ENCODE data around the gene PAMR1. TPM values are rescaled to one million over a fixed set of nuclear protein-coding genes. Genes with fewer than 3 reads are reported as not detected.
"Not testable (repeated sequence)": the region's sequence is repeated elsewhere in the genome, so short reads cannot be mapped to it uniquely, and the experiment has no call there.

PAMR1 gene, protein sequence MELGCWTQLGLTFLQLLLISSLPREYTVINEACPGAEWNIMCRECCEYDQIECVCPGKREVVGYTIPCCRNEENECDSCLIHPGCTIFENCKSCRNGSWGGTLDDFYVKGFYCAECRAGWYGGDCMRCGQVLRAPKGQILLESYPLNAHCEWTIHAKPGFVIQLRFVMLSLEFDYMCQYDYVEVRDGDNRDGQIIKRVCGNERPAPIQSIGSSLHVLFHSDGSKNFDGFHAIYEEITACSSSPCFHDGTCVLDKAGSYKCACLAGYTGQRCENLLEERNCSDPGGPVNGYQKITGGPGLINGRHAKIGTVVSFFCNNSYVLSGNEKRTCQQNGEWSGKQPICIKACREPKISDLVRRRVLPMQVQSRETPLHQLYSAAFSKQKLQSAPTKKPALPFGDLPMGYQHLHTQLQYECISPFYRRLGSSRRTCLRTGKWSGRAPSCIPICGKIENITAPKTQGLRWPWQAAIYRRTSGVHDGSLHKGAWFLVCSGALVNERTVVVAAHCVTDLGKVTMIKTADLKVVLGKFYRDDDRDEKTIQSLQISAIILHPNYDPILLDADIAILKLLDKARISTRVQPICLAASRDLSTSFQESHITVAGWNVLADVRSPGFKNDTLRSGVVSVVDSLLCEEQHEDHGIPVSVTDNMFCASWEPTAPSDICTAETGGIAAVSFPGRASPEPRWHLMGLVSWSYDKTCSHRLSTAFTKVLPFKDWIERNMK
- polyA plus RNA-seq (2014; cell fraction: cytosol; rRNA removed): 0.05 and 0.50 TPM in 2 replicates
- polyA plus RNA-seq (2014; cell fraction: nucleus; rRNA removed): not detected in 2 replicates

DNA sequence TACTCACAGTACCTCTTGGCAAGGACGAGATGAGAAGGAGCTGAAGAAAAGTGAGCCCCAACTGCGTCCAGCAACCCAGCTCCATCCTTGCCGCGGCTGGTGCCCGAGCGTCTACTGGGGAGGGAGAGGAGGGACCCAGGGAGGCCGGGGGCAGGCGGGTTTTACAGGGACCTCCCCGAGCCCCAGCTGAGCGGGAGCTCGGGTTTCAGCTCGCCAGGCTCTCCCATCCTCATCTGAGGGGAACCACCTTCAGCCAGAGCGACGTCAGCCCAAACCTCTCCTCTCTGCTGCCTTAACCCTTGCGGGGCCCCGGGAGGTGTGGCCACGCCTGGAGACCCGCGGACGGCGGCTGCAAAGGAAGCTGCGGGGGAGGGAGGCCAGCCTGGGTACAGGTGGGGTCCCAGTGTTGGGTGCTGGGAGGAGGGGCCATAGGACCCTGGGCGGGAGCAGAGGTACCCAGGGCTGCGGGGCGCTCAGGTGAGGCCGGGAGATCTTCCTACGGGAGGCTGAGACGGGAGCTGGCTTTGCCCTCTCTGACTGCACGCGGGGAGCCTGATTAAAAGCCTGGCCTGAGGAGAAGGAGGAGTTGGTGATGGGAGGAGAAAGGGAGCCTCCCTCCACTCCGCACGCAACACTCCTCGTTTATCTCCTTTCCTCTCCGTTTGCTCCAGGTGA is at the start of gene PAMR1:
PAMR1 (minus strand) TSS at position 116 of the 675 bp plus-strand sequence; CDS start at position 85, 31 bp downstream.
- DNase-seq (ENCODE audit: low spot score): peak; percentile 39

DNA sequence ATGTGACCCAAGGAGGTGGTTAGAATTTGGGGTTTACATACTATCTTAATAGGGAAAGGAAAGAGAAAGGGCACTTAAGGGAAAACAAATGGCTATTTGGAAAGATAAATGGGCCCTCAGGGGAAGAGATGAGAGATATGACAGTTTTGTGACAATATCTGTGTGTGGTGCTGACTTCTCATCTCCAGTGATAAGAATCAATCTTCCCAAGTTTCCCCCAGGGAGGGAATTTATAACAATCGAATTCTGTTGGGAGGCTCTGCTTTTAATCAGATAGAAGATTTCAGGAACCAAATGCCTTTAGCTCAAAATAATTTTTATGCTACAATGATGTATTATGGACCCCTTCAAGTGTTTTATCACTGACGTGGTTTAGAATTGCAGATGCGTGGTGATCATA is 46.3 kb upstream of the PAMR1 start:
- DNase-seq (ENCODE audit: low spot score): peak; percentile 36

DNA sequence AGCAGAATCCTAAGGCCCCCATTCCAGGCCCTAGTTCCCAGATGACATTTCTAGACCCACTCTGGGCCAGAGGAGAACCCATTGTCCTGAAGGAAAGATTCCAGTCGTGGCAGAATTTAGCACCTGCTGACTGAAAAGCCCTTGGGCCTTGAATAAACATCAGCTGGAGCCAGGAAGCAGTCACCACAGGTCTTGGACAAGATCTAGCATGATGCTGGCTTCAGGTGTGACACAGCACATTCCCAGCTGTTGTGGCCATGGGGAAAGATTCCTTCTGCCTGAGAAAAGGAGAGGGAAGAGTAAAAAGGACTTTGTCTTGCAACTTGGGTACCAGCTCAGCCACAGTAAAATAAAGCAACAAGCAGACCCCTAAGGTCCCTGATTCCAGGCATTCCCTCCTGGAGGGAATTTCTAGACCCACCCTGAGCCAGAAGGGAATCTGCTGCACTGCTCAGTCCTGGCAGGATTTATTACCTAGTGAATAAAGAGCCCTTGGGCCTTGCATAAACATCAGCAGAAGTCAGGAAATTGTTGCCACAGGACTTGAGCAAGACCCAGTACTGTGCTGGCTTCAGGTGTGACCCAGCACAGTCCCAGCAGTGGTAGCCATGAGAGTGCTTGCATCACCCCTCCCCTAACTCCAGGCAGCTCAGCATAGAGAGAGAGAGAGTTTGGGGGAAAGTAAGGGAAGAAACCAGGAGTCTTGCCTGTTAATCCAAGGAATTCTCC is 42.5 kb upstream of the PAMR1 start:
- no peak for DNase-seq (ENCODE audit: low spot score)

DNA sequence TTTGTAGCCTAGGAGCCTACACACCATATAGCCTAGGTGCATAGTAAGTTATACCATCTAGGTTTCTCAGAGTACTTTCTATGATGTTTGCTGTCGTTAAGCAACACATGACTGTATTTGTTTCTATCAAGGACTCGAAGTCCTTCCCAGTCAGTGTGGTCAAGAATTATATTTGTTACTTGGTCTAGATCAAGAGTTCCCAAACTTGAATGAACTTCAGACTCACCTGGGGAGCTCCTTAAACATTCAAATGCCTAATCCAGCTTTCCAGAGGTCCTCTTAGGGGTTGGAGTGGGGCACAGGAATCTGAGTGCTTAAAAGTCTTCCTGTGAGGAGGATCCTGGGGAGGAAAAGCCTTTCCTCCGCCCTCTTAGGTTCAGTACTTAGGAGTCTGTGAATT is 41.5 kb upstream of the PAMR1 start:
- DNase-seq (ENCODE audit: low spot score): no peak

DNA sequence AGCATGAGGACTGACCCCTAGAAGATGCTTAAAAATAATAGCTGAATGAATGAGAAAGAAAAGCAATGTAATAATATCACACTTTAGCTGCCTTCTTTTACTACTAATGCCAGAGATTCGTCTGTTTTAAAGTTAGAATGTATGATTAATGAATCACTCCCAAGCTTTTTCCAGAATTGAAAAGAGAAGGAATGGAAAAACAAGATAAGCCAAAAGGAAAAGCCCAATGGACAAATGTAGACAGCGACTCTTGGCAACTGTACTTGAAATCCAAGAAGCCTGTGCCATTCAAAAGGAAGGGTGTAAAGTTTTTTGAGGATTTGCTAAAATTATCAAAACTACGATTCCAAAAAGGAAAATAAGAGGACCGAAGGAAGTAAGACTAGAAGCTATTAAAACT is 40.8 kb upstream of the PAMR1 start:
- DNase-seq (ENCODE audit: low spot score): no peak

DNA sequence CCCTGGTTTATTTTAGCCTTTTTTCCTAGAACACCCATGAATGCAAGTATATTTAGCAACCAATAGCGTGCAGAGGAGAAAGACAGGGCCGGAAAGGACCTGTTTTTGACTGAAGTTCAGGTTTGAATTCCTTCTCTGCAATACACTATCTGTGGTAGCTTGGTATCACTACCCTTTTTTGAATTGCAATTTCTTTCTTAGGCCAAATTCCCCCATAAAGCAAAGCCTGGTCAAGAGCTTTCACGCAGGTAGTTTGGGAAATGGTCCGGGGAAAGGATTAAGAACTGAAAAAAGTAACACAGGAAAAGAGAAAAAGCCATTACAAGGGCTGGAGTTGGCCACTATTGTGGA is 38.8 kb upstream of the PAMR1 start:
- no peak for DNase-seq (ENCODE audit: low spot score)

DNA sequence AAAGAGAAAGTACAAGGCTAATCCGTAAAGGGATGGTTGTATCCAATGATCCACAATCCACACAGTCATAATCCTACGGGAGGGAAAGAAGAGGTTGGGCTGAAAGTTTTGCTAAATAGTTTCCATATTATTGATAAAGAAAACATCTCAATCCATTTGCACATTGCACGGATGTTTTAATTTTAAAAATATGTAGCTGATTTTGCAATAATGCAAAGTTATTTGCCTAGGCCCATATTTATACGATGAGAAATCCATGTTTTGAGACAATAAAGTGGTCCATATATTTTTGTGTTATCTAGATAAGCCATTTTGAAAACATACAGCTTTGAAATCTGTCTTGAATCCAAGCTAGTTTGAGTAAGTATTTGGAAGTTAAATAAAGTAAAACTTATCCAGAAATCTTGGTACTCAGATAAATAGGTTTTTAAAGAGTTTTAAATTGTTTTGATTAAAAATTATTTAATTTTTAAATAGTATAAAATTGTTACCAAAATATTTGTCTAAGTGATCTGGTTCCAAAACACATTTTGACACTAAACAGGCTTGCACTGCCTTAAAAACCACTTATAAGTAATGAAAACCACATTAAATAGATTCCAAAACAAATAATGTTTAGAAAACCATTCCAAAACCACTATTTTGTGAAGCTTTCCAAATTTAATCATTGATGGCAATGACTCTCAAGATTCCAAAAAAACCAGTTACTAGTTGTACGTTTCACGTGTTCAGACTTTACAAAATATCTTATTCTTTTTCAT is 38.2 kb upstream of the PAMR1 start:
- DNase-seq (ENCODE audit: low spot score): no peak

DNA sequence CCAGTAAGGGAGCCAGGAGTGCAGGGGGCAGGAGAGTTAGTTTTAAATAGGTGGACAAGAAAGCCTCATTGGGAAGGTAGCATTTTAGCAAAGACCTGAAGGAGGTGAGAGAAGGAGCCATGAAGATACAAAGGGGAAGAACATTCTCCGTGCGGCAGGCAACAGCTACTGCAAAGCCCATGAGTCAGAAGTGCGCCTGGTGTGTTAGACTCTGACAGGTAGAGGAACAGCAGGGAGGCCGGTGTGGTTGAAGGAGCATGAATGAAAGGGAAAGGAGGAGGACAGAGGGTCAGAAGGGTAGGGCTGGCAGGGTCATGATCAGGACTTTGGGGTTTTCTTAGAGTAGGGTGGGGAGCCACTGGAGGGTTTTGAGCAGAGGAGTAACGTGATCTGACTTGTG is 34.5 kb upstream of the PAMR1 start:
- no peak for DNase-seq (ENCODE audit: low spot score)

DNA sequence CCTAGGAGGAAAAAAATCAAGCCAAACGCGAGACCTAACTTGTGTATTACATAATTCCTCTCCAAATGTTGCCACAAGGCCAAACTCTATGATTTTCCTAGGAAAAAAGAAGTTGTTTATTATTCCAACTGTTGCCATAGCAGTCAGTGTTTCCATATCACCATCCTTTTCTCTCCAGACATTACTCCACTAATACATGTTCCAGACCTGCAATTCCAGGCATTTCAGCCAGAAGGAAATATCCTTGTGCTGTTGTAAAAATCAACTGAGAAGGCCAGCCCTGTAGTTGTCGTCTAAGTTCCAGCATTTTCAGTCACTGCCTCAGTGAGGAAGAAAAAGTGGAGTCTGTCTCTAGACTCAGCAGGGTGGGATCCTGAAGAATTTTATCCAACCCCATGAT is 33.1 kb upstream of the PAMR1 start:
- no peak for DNase-seq (ENCODE audit: low spot score)

DNA sequence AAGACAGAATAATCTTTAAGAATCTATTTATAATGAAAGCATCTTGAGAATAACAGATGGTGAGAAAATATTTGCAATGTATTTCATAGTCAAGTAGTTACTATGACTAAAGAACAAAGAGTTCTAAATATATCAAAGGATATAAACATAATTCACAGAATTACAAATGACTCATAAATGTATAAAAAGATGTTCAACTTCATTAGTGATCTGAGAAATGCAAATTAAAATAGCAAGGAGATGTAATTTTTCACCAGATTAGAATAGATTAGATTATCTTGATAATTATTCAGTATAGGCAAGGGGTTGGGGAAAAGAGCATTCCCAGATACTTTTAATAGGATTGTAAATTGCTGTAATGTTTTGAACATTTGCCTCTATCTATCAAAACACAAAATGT is 30.1 kb upstream of the PAMR1 start:
- DNase-seq (ENCODE audit: low spot score): no peak

DNA sequence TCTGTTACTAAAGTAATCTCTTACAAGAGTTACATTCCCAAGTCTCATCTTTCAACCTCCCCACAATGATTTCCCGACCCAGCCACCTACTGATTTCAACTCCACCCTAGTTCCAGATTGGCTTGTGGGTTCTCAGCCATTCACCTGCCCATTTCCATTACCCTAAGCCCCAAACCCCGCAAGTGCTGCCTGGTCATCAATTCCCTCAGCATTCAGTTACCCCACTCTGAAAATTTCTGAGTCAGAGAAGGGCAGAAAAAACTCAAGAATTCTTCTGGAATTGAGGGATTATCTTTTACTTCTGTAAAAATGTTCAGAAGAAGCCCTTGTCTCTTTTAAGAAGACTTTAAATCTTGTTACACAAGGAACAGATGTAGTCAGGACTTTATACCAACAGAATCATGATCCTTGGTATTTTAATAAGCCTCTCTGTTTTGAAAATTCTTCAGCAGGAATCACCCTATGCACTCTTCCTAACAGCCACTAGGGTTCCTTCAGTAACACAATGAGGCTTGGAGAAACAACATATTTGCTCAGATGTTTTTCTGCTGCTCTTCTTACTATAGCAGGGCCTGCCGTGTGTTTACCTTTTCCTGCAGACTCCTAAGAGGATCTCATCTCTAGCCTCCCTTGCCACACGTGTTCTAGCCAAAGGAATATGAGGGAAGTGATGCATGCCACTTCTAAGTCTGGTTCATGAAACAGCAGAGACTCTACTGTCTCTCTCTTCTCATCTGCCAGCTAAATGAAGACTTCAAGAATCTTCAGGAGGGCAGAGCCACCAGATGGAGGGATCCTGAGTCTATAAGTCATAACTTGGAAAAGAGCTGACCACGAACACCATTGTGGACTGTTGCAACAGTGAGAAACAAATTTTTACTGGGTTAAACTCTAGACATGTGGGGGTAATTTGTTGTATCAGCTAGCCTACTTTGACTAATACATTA is 29.3 kb upstream of the PAMR1 start:
- no peak for DNase-seq (ENCODE audit: low spot score)

DNA sequence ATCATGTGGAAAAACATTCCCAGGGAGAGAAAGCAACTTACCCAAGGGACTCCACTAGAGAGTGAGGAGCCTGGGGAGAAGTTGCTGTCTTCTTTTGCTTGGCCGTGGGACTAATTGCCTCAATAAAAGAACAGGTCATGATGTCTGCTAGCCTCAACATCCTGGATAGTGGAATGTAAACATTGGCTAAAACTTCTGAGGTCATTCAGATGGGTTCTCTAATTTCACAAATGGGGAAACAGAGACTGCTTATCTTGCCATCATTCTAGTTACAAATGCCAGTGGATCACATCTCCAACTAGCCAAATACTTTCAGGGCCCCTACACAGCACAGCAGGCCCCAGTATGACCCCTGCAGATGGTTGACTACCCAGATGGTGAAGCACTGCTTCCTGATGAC is 28.4 kb upstream of the PAMR1 start:
- no peak for DNase-seq (ENCODE audit: low spot score)

DNA sequence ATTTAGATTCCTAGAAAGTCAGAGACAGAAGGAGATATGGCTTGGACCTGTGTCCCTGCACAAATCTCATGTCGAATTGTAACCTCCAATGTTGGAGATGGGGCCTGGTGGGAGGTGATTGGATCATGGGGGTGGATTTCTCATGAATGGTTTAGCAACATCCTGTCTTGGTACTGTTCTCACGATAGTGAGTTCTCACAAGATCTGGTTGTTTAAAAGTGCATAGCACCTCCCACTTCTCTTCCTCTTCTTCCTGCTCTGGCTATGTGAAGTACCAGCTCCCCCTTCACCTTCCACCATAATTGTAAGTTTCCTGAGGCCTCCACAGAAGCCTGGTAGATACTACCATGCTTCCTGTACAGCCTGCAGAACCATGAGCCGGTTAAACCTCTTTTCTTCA is 27.6 kb upstream of the PAMR1 start:
- no peak for DNase-seq (ENCODE audit: low spot score)

DNA sequence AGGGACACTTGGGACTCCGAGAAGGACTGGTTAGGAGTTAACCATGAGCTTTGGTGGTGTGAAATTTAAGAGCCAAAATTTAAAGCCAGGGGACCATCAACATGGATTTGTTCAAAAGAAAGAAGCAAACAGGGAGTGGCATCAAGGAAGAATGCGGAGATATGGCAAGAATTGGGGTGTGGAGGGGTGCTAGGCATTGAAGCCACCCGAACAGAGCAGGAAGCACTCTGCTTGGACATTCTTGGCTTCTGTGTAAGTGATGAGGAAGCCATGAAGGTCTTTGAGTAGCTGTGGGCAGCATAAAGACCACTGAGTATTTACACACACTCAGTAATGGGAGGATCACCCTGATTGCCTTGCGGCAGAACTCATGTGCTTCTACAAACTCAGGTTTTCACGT is 27.2 kb upstream of the PAMR1 start:
- no peak for DNase-seq (ENCODE audit: low spot score)

DNA sequence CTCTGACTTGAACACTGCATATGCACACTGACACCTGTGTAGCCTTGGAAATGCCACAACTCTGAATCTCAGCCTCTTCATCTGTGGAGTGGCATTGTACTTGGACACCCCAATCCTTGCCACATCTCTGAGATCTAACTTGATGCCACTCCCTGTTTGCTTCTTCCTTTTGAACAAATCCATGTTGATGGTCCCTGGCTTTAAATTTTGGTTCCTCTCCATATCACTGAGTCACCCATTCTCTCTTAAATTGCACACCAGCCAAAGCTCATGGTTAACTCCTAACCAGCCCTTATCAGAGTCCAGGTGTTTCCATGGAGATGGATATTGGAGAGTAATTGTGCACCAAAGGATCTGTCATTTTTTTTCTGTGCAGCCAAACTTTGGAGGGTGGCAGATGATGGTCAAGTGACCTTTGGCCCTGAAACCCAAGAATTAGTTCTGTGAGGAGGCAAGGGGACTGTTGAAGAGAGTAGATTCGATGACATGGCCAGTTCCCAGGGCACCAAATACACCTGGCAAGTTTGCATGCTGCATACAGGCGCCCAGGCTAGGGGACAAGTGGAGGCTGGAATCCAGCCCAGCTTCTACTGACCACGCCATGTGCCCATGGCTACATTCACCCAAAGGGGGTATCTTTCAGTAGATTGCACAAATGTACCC is 25.1 kb upstream of the PAMR1 start:
- DNase-seq (ENCODE audit: low spot score): no peak

DNA sequence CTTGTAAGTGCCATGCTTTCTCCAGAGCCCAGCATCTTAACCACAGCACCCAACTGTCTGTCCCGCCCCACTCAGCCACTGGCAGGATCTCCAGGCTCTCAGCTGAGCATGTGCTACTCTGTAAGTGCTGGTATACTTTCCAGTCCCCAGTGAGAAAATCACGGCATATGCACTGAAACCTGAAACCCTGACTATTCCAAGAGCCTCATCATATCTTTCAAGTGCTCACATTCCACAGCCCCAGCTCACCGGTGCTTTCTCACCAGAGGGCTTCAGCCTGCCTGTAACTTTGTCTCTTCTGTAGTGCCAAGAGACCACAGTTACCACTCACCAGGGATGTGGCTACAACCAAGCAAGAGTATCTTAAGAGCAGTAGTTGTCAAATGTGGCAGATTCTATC is 24.4 kb upstream of the PAMR1 start:
- DNase-seq (ENCODE audit: low spot score): peak; percentile 37

DNA sequence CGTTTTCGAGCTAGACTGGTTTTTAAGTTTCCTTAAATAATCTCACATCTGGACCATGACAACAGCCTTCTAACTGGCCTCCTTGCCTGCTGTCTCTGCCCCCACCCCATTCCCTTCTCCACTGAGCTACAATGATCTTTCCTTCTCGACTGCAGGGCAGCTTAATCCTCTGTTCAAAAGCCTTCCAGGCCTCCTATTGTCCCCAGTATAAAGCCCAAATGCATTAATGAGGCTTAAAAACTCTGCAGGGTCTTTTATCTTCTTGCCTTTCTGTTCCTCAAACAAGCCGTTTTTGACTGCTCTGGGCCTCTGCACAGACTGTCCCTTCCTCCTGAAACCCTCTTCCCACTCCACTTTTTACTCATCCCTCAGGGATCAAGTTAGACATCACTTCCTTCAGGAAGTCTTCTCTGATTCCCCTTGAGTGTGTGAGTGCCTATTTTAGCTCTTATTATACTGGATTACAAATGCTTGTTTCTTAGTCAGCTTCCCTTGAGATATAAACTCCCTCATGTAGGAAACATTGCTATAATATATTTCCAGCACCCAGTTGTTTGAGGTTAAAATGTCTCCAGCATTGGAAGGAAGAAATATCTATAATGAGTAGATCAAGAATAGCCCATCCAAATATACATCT is 23.6 kb upstream of the PAMR1 start:
- DNase-seq (ENCODE audit: low spot score): no peak

DNA sequence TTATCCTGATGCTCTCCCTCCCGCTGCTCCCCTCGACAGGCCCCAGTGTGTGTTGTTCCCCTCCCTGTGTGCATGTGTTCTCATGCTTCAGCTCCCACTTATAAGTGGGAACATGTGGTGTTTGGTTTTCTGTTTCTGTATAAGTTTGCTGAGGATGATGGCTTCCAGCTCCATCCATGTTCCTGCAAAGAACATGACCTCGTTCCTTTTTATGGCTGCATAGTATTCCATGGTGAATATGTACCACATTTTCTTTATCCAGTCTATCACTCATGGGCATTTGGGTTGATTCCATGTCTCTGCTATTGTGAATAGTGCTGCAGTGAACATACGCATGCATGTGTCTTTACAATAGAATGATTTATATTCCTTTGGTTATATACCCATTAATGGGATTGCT is 22.6 kb upstream of the PAMR1 start:
- DNase-seq (ENCODE audit: low spot score): not testable (repeated sequence)

DNA sequence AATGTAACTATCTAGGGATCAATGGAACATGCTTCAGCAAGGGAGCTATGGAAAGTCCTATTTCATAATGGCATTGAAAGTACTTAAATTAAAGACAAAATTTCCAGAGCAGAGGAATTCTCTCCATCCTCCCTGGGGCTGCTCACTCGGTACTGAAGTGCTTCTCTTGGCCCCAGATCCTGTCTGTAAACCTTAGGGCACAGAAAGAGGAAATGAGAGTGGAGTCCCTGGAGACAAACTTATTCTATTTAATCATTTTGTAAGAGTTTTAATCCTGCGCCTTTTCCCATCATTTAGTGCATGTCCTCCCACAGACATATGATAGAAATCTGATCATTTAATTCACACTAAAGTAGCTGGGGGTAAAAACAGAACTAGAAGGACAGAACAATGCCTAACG is 20.9 kb upstream of the PAMR1 start:
- no peak for DNase-seq (ENCODE audit: low spot score)
